ENCODE data around the gene BPNT1.
"Not testable (repeated sequence)": the region's sequence is repeated elsewhere in the genome, so short reads cannot be mapped to it uniquely, and the experiment has no call there.

BPNT1 gene

DNA sequence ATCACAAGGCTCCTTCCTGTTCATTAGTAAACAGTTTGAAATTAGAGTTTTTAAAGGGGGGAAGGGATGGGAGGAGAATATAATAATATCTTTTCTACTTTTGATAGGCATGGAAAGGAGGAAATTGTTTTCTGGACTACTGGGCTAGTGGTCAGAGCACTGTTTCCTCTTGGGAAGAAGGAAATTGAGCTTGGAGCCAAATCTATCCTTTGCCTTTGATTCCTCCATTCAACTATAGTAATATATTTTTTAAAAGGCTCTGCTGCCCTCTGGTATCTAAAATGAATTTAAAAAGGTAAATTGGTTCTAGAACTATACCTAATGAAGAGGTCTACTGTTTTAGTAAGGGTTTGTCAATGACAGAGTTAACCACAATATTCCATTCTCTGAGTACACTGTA is 10.2 kb upstream of the BPNT1 start:
- Mint-ChIP-seq H3K27ac (no peak overlapping the region), H3K36me3 (peaks cover 18 to 23% of the 10 kb centered on the region in 2 donors), H3K9me3 (no peaks in the 10 kb centered on the region), H3K4me1 (peaks cover 7 to 18% of the 10 kb centered on the region in 2 donors), H3K27me3 (no peaks in the 10 kb centered on the region), H3K4me3 (no peak overlapping the region)
- DNase-seq (no peak), ATAC-seq (replicated peaks) (no peak)

DNA sequence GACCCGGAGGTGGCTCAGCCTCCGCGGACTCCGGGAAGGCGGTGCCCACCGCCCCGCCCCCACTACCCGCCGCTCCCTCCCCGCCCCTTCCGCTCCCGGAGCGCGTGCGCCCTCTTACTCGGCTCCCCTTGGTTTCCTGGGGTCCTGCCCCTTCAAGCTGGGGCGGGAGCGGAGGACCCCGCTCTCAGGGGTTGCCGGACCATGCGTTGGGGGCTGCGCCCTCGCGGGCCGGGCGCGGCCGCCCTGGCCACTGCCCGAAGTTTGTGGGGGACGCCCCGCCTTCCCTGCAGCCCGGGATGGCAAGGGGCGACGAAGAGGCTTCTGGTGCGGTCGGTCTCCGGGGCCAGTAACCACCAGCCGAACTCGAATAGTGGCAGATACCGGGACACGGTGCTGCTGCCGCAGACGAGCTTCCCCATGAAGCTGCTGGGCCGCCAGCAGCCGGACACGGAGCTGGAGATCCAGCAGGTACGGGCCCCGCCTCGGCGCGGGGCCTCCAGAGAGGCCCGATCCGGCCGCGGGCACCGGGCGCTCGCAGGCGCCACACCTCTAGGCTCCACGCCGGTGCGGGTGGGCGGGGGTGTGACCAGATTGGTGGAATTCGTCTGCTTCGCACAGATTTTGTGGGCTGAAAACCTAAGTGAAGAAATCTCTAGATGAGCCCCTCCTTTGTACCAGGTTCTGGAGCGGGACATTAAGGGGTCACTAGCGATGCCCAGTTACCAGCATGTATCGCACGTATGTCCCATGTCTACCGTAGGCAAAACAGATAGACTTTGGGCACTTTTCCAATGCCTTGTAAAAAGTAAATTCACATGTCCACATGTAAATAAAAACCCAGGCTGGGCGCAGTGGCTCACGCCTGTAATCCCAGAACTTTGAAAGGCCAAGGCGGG is 4.7 kb upstream of the BPNT1 start, which contains the start of gene IARS2:
TSS of gene IARS2 (plus strand) at position 117 of the 896 bp plus-strand sequence. CDS start at position 202, 85 bp downstream.
- H3K4me3 Mint-ChIP-seq: peak within 1 kb of the TSS; percentile 77 to 86
- H3K36me3 Mint-ChIP-seq: peaks cover 13% of the 10 kb centered on the region in 2 donors
- no peaks in the 10 kb centered on the region for H3K27me3 Mint-ChIP-seq
- DNase-seq (peak; percentile 86), ATAC-seq (replicated peaks) (peak; percentile 72 to 81)
- H3K4me1 Mint-ChIP-seq: peaks cover 7 to 20% of the 10 kb centered on the region in 2 donors
- H3K9me3 Mint-ChIP-seq: no peaks in the 10 kb centered on the region
- H3K27ac Mint-ChIP-seq: peak within 1 kb of the TSS; percentile 25

DNA sequence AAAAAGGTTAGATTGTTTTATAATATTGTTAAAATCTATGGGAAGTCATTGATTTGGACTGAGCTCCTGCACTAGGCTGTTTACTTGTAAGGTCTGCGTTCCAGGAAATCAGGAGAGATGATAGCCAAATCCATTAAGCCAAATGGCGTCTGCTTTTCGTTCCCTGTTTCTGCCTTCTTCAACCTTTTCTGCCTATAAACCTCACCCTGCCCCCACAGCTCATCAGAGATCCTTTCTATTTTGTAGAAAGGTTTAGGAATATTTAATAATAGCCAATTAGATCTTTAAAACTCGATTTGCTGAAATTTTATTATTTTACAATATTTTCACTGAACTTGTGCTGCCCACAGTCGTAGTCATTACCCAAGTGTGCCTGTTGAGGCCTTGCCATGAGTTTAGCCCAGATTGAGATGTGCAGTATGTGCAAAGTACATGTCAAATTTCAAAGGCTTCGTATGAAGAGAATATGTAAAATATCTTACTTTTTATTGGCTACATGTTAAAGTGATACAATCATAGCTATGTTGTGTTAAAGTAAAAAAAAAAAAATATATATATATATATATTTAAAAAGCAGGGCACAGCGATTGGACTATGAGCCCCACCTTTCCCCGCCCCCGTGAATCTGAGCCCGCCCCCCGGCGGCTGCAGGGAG is 3.9 kb upstream of the BPNT1 start:
- ATAC-seq (replicated peaks) (peak; percentile 1 to 12), DNase-seq (no peak)
- H3K27me3 Mint-ChIP-seq: no peaks in the 10 kb centered on the region
- H3K4me3 Mint-ChIP-seq: peak overlapping the region; percentile 77 to 86
- H3K9me3 Mint-ChIP-seq: no peaks in the 10 kb centered on the region
- H3K36me3 Mint-ChIP-seq: peaks cover 11 to 12% of the 10 kb centered on the region in 2 donors
- H3K27ac Mint-ChIP-seq: no peak overlapping the region
- peaks cover 7 to 26% of the 10 kb centered on the region in 2 donors for H3K4me1 Mint-ChIP-seq

DNA sequence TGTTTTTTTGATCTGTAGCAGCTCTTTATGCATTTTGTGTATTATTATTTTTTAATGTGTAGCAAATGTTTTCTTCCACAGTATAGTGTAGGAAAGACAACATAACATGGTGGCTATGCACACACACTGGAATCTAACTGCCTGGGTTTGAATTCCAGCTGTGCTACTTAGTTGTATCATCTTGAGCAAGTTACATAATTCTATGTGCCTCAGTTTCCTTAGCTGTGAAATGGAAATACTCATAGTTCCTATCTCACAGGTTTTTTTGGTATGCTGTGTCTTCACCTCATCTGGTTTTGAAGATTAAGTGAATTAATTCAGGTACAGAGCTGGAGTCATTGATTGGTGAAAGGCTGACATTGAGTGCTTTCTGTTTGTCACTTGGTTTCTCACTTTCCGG is 3.1 kb upstream of the BPNT1 start:
- Mint-ChIP-seq H3K27me3 (no peaks in the 10 kb centered on the region), H3K4me3 (no peak overlapping the region), H3K4me1 (peaks cover 5 to 21% of the 10 kb centered on the region in 2 donors), H3K9me3 (no peaks in the 10 kb centered on the region), H3K27ac (no peak overlapping the region), H3K36me3 (peaks cover 6 to 7% of the 10 kb centered on the region in 2 donors)
- DNase-seq (no peak), ATAC-seq (replicated peaks) (no peak)

DNA sequence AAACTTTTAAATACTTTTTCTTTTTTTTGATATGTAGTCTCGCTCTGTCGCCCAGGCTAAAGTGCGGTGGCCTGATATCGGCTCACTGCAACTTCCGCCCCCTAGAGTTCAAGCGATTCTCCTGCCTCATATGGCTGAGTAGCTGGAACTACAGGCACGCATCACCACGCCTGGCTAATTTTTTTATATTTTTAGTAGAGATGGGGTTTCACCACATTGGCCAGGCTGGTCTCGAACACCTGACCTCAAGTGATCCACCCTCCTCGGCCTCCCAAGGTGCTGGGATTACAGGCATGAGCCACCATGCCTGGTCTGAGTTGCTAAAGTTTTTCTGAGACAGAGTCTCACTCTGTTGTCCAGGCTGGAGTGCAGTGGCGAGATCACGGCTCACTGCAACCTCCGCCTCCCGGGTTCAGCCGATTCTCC is 3.3 kb downstream of the BPNT1 start:
- not testable (repeated sequence) for ATAC-seq (replicated peaks); H3K4me1 Mint-ChIP-seq; H3K4me3 Mint-ChIP-seq; H3K27ac Mint-ChIP-seq; H3K9me3 Mint-ChIP-seq; H3K27me3 Mint-ChIP-seq; H3K36me3 Mint-ChIP-seq
- DNase-seq: peak; percentile 23

DNA sequence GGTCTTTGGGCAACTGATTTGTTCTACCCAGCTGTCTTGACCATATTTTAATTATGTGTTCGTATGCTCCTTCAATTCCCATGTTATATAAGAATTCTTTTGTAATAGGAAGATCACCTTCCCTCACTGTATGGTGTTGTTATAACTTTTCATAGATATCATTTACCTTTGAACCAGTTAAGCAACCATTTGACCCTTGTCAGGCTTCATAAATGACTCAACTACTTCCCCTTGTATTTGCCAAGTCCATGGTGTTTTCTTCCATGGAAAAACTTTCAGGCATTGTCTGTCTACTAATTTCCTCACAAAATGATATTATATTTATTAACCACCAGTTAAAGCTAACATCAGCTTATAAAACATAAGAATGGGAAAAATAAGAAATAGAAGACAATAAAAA is 5.1 kb downstream of the BPNT1 start:
- H3K27ac Mint-ChIP-seq: no peak overlapping the region
- H3K4me3 Mint-ChIP-seq: no peak overlapping the region
- H3K27me3 Mint-ChIP-seq: no peaks in the 10 kb centered on the region
- H3K4me1 Mint-ChIP-seq: peaks cover 5 to 8% of the 10 kb centered on the region in 2 donors
- H3K9me3 Mint-ChIP-seq: no peaks in the 10 kb centered on the region
- DNase-seq (no peak), ATAC-seq (replicated peaks) (no peak)
- peaks cover 9 to 20% of the 10 kb centered on the region in 2 donors for H3K36me3 Mint-ChIP-seq

DNA sequence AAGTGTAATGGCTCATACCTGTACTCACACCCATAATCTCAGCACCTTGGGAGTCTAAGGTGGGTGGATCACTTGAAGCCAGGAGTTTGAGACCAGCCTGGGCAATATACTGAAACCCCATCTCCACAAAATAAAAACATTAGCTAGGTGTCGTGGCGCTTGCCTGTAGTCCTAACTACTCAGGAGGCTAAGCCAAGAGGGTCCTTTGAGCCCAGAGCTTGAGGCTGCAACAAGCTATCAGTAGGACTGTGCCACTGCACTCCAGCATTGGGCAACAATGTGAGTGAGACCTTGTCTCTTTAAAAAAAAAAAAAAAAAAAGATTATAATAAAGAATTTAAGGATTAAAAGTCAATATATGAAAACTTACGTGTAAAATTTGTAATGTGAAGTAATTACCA is 11.7 kb downstream of the BPNT1 start:
- no peaks in the 10 kb centered on the region for H3K9me3 Mint-ChIP-seq
- H3K27me3 Mint-ChIP-seq: no peaks in the 10 kb centered on the region
- no peak overlapping the region for H3K4me3 Mint-ChIP-seq
- ATAC-seq (replicated peaks): no peak
- no peak for DNase-seq
- H3K36me3 Mint-ChIP-seq: peaks cover 14 to 40% of the 10 kb centered on the region in 2 donors
- no peak overlapping the region for H3K27ac Mint-ChIP-seq
- H3K4me1 Mint-ChIP-seq: peaks cover 0 to 3% of the 10 kb centered on the region in 2 donors

DNA sequence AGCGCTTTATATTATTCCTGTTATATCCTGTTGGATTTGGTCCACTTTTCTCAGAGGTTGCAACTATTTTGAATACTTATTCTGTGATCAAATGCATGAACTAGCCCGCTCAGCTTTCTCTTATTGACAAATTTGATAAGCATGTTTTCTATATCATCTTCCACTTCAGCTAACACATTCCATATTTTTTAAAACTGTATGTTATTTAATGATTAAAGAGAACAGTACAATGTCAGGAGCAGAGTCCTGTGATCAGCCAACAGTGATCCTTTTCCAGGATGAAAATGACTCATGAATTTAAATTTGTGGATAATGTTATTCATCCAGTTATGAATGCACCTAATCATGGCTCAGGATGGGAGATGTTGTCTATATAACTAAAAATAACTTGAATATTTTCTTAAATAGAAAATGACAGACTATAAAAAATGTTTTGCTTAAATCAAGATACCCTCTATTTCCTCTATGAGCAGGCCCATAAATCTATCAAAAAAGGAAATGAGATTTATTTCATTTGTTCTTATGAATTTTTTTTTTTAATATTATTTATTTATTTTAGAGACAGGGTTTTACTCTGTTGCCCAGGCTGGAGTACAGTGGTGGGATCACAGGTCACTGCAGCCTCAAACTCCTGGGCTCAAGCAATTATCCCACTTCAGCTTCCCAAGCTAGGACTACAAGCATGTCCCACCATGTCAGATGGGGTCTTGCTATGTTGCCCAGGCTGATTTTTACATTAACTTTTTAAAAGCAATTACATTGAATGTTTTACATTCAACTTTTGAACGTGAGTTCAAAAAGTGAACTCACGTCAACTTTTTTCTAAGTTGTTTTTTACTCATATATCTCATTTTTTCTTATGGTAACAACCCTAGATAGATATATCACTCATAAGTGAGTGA is 12.5 kb downstream of the BPNT1 start:
- no peak overlapping the region for H3K4me3 Mint-ChIP-seq
- peaks cover 0 to 3% of the 10 kb centered on the region in 2 donors for H3K4me1 Mint-ChIP-seq
- peaks cover 19 to 47% of the 10 kb centered on the region in 2 donors for H3K36me3 Mint-ChIP-seq
- DNase-seq (no peak), ATAC-seq (replicated peaks) (no peak)
- H3K9me3 Mint-ChIP-seq: no peaks in the 10 kb centered on the region
- H3K27ac Mint-ChIP-seq: no peak overlapping the region
- no peaks in the 10 kb centered on the region for H3K27me3 Mint-ChIP-seq

DNA sequence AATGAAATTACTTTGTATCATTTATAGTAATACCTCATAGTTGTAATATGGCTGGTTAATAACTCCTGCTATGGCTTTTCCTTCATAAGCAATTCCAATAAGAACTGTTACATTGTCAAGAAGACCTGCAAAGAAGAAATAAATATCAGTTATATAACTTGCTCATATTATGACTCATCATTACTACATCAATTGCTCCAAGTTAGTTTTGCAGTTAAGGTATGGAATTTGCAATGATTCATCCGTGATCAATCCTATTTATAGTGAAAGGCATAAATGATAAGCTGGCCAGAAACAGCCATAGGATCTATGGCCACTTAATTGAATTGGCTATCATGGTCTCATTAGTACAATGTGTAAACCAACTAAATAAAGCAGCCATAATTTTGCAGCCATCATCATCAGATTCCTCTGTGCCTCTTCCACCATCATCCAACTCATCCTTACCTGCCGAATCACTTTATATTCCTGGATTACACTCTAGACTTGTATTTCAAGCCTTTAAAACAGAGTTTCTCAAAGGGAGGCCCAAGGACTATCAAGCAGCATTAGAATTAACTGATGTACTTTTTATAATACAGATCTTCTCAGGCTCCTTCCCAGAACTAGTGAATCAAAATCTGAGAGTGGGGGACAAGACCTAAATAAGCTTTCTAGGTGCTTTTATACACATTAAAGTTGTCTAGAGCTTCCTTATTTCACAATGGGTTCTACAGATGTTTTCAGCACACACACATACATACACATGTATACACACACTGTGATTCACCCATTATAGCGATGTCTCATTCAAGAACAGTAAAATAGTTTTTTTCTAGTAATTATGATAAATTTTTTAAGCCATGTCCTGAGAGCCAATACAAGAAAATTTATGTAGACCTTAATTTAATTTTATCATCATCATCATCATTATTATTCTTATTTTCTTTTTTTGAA is 22.1 kb downstream of the BPNT1 start:
- Mint-ChIP-seq H3K4me1 (no peaks in the 10 kb centered on the region), H3K4me3 (no peak overlapping the region), H3K9me3 (no peaks in the 10 kb centered on the region), H3K27me3 (no peaks in the 10 kb centered on the region), H3K27ac (no peak overlapping the region), H3K36me3 (peaks cover 27 to 39% of the 10 kb centered on the region in 2 donors)
- ATAC-seq (replicated peaks): no peak
- DNase-seq: no peak

DNA sequence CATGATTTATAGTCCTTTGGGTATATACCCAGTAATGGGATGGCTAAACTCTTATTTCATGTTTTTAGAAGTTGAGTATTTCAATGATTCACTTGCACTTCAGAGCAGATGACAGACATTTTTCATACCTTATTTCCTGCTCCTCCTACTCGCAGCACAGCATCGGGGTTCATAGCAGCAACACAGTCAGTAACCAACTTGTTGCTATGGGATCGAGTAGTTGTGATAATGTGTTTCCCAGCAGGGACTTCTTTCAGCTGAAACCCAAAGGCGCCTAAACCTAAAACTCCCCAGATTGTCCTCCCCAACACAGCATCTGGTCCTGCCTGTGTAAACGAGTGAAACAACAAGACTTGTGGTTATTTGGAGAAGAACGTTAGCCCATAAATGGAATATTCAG is 27.0 kb downstream of the BPNT1 start:
- no peak overlapping the region for H3K27ac Mint-ChIP-seq
- H3K4me3 Mint-ChIP-seq: no peak overlapping the region
- no peaks in the 10 kb centered on the region for H3K9me3 Mint-ChIP-seq
- H3K27me3 Mint-ChIP-seq: no peaks in the 10 kb centered on the region
- no peak for DNase-seq
- no peaks in the 10 kb centered on the region for H3K4me1 Mint-ChIP-seq
- peaks cover 16 to 31% of the 10 kb centered on the region in 2 donors for H3K36me3 Mint-ChIP-seq
- ATAC-seq (replicated peaks): no peak

DNA sequence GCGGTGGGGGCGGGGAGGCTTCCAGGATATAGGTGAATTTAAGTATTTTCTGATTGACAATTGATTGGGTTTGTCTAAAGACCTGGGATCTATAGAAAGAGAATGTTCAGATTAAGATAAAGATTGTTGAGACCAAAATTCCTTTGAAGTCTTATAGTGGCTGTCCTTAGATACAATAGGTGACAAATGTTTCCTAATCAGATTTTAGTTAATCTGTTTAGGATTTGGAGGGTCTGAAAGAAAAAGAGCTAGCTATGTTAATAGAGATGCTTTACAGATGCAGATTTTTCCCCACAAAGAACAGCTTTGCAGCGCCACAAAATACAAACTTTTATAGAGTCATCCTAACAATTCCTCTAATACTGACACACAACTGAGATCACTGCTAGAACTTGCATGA is 28.7 kb downstream of the BPNT1 start:
- H3K9me3 Mint-ChIP-seq: no peaks in the 10 kb centered on the region
- no peaks in the 10 kb centered on the region for H3K27me3 Mint-ChIP-seq
- no peak for ATAC-seq (replicated peaks)
- peaks cover 18 to 37% of the 10 kb centered on the region in 2 donors for H3K36me3 Mint-ChIP-seq
- no peak for DNase-seq
- H3K4me3 Mint-ChIP-seq: no peak overlapping the region
- H3K27ac Mint-ChIP-seq: no peak overlapping the region
- no peaks in the 10 kb centered on the region for H3K4me1 Mint-ChIP-seq

DNA sequence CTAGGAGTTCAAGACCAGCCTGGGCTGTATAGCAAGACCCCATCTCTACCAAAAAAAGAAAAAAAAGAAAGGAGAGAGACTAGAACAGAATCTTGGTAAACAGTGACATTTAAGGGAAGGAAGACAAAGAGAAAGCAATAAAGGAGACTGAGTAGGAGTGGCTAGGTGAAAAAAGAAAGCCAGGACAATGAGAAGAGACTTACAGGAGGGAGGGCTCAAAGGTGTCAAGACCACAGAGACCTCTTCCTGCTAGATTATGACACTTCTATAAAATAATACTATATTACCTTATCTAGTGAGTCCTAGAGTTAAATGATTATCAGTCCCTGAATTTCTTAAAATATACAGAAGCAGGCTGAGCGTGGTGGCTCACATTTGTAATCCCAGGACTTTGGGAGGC is 33.2 kb downstream of the BPNT1 start:
- Mint-ChIP-seq H3K9me3 (no peaks in the 10 kb centered on the region), H3K4me3 (no peak overlapping the region), H3K27ac (no peak overlapping the region), H3K36me3 (peaks cover 9 to 23% of the 10 kb centered on the region in 2 donors), H3K27me3 (no peaks in the 10 kb centered on the region), H3K4me1 (no peaks in the 10 kb centered on the region)
- ATAC-seq (replicated peaks) (no peak), DNase-seq (no peak)

Measured in stimulated activated naive B cell treated with anti-CD40 and anti-IgM and Interleukin-4, amounts not matched to agents 10 μg/mL and 1 μg/mL and 100 μg/mL, for 72 hours (primary cell).